Fibroblast of pulmonary artery (primary cell): Measurements from ENCODE around the gene TRAF3IP3.

Source experiments
- DNase-seq: peaks from one replicate; pipeline ENCODE4 v3.0.0-alpha.2; 2010; ENCODE audit warnings: low read depth
- H3K4me3 ChIP-seq: replicated peaks from 2 replicates; pipeline ENCODE4 v1.5.1; 2011; ENCODE audit warnings: low read depth, mild to moderate bottlenecking, control low read depth, low read length, moderate library complexity
- CTCF ChIP-seq: IDR thresholded peaks from 2 replicates; pipeline ENCODE4 v1.5.1; 2011; ENCODE audit warnings: mild to moderate bottlenecking, control low read depth, low read length, inconsistent platforms; ENCODE audit errors: missing control alignments

The TRAF3IP3 gene

GRCh38 chr1:209723756-209724693 is 31.8 kb upstream of the TRAF3IP3 start:
- no peak for DNase-seq
- H3K4me3 ChIP-seq, result no peak overlapping the region
- no peak for TF ChIP-seq CTCF

- no peak overlapping the region for H3K4me3 ChIP-seq
- no peak for TF ChIP-seq CTCF
- no peak for DNase-seq
These were observed 28.6 kb upstream of the TRAF3IP3 start for GRCh38 chr1:209727286-209727685.

- DNase-seq, result no peak
- TF ChIP-seq CTCF, result no peak
- no peak overlapping the region for H3K4me3 ChIP-seq
These were observed 28.1 kb upstream of the TRAF3IP3 start for GRCh38 chr1:209727785-209728184.

GRCh38 chr1:209728466-209728865 is 27.4 kb upstream of the TRAF3IP3 start:
- no peak for DNase-seq
- no peak overlapping the region for H3K4me3 ChIP-seq
- TF ChIP-seq CTCF, result no peak

- DNase-seq, result no peak
- TF ChIP-seq CTCF, result no peak
- no peak overlapping the region for H3K4me3 ChIP-seq
These were observed 26.4 kb upstream of the TRAF3IP3 start for GRCh38 chr1:209729436-209729835.

GRCh38 chr1:209732725-209733124 is 23.1 kb upstream of the TRAF3IP3 start:
- TF ChIP-seq CTCF, result no peak
- H3K4me3 ChIP-seq, result no peak overlapping the region
- DNase-seq, result no peak
